ENCODE data around the gene PLXNA4.

PLXNA4 gene

GRCh38 chr7:132527467-132528410 is 48.5 kb downstream of the PLXNA4 start:
- no peak for DNase-seq

DNA sequence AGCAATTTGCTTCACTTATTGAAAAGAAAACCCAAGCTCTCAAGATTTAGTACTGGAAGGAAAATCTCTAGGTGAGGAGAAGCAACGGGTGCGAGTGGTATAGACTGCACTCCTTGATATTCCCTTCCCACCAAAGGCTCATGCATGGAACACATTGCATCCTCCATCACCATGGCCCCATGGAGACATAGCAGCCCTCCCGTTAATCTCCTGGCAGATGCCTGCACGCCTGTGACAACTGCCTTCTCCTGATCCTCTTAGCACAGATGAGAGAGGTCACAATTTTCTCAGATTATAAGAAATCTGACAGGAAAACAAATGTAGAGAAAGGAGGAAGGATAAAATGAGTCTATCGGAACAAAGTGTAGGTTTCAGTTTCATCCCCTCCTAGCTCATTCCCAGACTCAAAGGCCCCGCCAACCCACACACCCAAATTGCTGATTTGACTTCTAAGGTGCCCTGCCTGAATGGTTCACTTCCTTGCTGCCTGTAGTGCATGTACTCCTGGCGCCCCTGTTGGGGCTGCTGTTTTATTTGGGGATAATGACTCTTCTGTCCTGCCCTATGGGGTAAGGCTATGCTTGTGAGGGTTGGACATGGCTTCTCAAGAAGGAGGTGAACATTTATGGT is 50.0 kb downstream of the PLXNA4 start:
- DNase-seq, result no peak

DNA sequence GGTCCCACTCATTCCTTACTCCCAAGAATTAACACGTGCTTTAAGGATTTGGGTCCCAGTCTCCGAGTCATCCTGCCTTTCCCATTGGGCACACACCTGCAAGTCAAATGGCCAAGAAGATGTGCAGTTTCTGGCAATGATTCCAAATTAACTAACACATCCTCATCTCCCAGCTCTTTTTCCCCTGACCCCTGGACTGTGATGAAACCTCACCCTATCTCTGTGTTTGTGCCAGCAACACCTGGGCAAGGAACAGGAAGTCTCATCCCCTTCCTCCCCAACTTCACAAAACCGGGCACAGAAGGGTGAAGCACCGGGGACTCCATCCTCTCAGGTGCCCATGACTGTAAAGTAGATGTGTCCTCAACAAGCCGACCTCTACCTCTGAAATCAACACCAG is 54.8 kb downstream of the PLXNA4 start:
- DNase-seq, result no peak

- DNase-seq, result no peak
Measured at GRCh38 chr7:132520591-132521280, 55.5 kb downstream of the PLXNA4 start.

DNA sequence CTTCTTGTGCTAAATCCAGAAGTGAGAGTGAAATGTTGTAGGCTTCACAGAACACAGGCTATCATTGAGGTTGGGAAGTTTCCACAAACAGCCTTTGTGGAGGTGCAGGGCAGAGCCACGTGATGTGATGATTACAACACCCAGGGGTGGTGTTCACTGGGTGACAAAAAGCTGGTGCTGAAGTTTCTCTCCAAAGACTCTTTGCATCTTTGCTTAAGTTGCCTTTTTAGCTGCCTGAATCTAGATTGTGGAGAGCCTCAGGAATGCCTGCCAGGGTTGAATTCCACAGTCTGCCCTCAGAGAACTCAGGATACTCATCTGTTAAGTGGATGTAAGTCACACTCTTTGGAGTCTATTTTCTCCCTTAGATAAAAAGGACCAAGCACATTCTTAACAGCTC is 56.3 kb downstream of the PLXNA4 start:
- peak; percentile 19 for DNase-seq

GRCh38 chr7:132518839-132519173 is 57.5 kb downstream of the PLXNA4 start:
- DNase-seq, result no peak

- DNase-seq, result no peak
Measured at GRCh38 chr7:132518102-132518838, 58.0 kb downstream of the PLXNA4 start.

GRCh38 chr7:132516042-132516840 is 60.0 kb downstream of the PLXNA4 start:
- peak; percentile 76 for DNase-seq

DNA sequence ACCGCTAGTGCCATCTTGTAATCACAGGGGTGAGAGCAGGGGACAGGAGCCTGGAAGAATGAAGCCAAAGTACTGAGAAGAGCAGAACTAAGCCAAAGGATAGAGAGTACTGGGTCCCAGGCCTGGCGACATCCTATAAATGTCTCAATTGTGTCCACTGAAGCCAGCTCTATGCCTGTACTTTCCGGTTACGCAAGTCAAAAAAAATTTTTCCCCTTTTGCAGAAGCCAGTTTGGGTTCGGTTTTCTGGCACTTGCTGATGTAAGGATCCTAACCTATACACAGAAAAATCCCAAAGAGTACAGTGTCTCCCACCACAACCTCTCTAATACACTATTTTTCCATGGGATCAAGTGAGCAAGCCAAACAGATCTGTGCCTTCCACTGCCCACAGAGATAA is 61.1 kb downstream of the PLXNA4 start:
- DNase-seq, result no peak

DNA sequence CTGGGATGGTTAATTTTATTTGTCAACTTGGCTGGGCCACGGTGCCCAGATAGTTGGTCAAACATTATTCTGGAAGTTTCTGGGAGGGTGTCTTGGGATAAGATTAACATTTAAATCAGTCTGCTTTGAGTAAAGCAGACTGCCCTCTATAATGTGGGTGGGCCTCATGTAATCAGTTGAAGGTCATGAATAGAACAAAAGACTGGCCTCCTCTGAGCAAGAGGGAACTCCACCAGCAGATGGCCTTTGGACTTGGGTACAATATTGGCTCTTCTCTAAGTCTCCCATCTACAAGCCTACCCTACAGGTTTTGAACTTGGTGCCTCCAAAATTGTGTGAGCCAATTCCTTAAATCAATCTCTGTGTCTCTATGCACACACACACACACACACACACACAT is 61.8 kb downstream of the PLXNA4 start:
- DNase-seq, result no peak

DNA sequence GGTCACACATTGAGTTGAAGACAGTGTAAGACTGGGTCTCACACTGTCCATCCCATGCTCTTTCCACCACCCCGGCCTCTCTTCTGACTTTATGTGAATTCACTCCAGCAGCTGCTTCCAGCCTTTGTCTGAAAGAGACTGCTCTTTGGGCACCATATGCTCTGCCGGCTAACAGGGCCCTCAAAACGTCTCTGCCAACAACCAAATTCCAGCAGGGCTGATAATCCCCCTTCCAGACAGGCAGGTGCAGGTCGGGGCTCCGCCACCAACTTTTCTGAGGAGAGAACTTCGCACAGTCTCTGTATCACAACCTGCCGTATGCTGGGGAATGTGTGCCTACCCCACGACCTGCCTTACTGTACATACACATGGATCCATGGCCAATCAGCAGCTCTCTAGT is 64.3 kb downstream of the PLXNA4 start:
- no peak for DNase-seq

DNA sequence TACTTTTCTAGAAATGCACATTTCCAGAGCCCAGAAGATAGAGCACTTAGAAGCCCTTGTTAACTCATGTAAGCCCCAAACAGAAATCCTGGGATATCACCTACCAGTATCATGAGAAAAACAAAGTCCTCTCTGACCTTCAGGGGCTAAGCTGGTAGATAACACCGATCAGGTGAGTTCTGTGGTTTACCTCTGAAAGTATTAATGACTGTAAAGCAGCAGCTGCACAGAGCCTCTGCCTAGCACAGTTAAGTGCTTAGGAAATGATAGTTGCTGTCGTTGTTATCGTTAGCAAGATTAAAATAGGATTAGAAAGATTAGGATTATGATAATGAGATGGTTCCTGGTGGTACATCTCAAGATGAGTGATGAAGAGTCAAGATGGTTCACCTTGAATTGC is 64.9 kb downstream of the PLXNA4 start:
- DNase-seq, result no peak

GRCh38 chr7:132509643-132510042 is 66.6 kb downstream of the PLXNA4 start:
- no peak for DNase-seq

DNA sequence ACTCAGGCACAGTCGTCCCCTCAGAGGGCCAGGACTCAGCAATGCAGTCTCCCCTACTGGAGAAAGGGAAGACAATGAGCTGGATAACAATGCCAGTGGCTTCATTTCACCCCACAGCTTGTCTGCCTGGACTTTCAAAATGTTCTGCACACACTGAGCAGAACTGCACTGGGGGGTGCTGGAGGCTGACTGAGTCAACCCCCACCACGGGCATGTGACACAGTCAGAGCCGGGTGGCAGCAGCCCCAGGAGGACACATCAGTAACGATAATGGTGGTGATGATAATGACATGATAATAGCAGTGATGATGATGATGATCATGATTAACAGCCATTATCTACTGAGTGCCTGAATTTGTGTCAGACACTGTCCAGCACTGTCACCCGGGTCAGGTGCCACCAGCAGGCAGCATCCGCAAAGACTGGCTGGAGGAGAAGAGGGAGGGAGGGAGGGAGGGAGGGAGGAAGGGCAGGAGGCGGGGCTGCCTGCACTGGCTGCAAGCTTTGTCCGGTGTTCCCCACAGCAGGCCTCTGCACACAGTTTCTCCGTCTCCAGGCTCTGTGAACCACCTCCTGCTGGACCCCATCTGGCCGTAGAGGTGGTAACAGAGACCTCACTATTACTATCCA is 67.4 kb downstream of the PLXNA4 start:
- no peak for DNase-seq

- no peak for DNase-seq
Measured at GRCh38 chr7:132504852-132505251, 71.4 kb downstream of the PLXNA4 start.

DNA sequence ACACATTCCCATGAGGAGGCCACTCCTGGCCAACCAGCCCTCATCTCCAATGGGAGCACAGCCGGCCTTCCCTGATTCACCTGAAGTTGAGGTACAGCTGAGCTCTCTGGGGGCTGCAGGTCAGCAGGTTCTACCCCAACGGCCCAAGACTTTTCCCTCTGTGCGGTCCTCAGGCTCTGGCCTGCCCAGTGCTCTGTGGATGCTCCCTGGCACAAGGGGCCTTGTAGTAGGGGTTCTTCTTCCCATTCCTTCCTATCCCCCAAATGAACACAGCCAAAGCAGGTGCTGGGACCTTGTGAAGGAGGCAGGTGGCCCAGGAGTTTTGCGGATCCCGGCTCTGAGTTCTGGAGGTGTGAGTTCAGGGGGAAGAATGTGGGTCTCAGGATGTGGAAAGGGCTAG is 72.2 kb downstream of the PLXNA4 start:
- no peak for DNase-seq

DNA sequence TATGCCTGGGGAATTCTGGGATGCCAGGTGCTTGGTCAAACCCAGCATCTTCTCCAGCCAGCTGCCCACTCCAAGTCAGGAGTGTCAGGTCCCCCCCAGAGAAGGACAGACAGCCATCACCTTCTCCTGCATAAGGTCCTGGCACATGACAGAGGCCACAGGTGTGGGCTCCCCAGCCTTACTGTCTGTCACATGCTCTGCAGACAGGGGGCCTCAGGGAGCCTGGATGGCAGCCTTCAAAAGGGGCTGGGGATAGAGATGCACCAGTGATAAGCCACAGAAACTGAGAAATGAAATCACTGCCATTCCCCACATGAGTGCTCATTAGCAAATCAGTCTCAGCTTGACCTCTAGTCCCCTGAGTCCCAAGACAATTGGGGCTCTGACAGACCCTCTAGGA is 72.9 kb downstream of the PLXNA4 start:
- DNase-seq, result no peak

- DNase-seq, result no peak
Measured at GRCh38 chr7:132501956-132502355, 74.3 kb downstream of the PLXNA4 start.

DNA sequence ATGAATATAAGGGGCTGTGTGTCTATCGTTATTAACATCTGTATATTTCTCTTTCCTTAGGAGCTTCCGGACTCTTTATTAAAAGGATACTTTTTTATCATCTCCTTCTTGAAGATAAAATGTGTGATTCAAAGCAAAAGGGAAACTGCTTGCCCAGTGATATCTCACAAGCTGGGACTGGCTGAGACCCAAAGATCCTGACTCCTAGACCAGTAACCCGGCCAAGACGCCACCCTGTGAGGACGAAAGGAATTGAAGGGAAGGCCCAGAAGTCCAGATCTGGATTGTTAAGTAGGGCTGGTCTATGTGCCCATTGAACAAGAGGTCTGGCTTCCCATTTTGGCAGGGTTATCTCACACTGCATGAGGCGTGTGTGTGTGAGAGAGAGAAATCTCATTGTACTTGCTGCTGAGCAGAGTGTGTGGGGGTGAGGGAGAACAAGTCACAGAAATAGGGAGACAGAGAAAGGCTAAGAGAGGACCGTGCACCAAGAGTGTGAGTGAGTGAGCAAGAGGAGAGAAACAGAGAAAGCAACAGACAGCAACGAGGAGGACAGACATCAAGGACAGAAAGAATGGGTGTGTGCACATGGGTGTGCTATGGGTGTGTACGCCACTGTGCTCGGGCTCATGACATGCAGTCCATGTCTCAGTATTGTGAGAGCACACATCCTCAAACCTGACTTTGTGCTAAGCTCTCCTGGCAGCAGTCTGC is 75.4 kb downstream of the PLXNA4 start:
- no peak for DNase-seq

- no peak for DNase-seq
Measured at GRCh38 chr7:132499487-132499886, 76.8 kb downstream of the PLXNA4 start.

- DNase-seq, result no peak
Measured at GRCh38 chr7:132499065-132499464, 77.2 kb downstream of the PLXNA4 start.
